NCI-H187 (cell line): Measurements from ENCODE around the gene AKAP6.

Source experiments
- DNase-seq, 2 experiments: peaks; one replicate each; lab custom pipeline; 2025; lab: John Stamatoyannopoulos, UW

Gene AKAP6

GRCh38 chr14:32408018-32408417, 78.9 kb downstream of the AKAP6 start:
- DNase-seq = no peak

GRCh38 chr14:32412103-32412502, 83.0 kb downstream of the AKAP6 start:
- no peak for DNase-seq

- DNase-seq = no peak
Observed at GRCh38 chr14:32412532-32412931, 83.4 kb downstream of the AKAP6 start.

GRCh38 chr14:32413967-32414640, 85.0 kb downstream of the AKAP6 start:
- no peak for DNase-seq

DNA sequence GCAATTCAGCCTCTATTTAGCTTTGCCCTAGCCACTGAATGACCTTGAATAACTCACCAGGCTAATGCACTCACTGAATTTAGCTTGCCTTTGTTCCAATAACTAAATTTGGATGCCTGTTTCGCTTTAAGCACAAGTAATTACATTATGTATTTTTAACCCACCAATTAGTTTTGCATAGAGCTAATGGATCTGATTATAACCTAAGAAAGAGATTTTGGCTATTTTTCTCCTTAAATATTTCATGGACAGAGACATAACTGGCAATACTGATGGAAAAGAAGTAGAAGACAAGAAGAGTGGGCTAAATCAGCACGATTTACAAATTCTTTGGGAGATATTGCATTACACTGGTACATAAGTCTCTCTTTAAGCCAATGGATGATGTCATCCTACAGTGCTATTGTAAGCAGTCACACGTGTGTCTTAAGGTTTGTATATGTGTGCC, 85.7 kb downstream of the AKAP6 start:
- no peak for DNase-seq

DNA sequence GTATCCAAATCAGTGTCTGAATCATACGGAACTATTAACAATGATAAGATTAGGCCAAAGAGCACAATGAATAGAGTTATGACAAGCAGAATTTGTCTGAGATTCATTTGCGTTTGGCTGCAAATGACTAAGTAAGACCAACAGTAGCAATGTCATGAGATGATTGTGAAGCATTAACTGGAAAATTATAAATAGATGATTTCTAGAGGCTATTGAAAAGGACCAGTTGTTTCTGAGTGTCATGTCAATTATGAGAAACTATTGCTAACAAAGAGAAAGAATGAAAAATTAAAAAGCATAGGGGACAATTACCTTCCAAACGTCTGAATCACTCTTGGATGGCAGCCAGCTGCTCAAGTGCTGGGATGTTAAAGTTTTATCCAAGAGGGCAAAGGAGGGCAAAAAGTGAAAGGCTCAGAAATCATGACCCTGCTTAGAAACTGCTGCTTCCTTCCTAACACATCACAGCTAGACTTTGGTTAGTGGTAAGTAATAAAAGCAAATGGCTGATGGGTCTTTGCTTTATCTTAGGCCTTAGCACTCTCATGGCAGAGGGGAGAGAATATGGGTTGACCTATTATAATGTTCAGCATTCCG, 89.0 kb downstream of the AKAP6 start:
- DNase-seq = no peak

- DNase-seq = no peak
Observed at GRCh38 chr14:32419429-32419828, 90.3 kb downstream of the AKAP6 start.

GRCh38 chr14:32421781-32422180, 92.7 kb downstream of the AKAP6 start:
- no peak for DNase-seq

DNA sequence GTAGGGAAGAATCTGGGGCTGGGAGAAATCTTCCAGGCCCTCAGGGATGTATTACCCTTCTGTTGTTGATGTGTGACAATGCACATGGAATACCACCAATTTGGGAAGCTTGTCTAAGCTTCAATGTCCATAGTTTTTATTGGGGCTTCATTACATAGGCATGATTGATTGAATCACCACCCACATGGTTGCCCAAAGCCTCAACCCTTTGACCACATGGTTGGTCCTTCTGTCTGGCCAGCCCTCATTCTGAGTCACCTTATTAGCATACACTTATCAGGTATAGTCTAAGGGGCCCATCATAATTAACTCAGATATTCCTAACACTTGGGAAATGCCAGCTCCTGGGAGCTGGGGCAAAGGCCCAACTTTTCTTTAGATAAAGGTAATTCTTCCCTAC, 93.3 kb downstream of the AKAP6 start:
- no peak for DNase-seq

GRCh38 chr14:32426028-32426427, 96.9 kb downstream of the AKAP6 start:
- DNase-seq = no peak

- DNase-seq = no peak
Observed at GRCh38 chr14:32426586-32427388, 97.7 kb downstream of the AKAP6 start.

GRCh38 chr14:32427726-32428528, 98.8 kb downstream of the AKAP6 start:
- DNase-seq = no peak

DNA sequence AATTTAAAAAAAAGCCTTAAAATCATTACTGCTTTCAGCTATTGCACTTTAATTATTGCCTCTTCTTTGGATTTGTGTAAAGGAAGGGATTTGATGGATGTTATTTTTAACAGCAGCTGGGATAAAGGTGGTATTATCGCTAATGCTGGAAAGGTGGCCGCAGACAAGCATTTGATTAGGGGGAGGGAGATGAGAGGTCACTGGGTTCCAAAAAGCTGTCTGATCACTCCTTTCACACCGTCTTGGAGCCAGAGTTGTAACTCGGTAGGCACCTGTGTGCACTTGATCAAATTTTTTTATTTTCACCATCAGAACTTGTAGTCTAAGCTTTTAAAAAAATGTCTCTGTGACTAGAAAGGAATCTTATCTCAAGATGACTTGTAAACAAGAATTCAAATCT, 99.8 kb downstream of the AKAP6 start:
- no peak for DNase-seq

DNA sequence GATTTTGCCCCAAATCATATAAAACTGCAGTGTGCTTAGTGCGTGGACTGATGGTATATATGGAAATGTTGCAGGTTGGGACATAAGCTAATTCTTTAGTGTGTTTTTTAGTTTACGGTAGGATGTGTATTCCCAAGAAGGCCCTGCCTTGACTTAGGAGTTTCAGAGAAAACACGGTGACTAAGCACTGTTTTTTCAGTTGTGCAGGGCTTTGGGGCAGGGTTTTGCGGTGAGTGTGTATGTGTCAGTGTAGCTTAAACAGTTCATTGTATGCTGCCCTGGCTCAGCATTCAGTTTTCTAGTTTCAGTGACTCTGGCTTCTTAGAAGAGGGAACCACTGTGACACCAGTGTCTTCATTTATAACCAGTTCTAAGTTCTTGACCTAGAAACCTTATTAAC, 101.2 kb downstream of the AKAP6 start:
- no peak for DNase-seq

GRCh38 chr14:32432813-32433538, 103.9 kb downstream of the AKAP6 start:
- DNase-seq = no peak

DNA sequence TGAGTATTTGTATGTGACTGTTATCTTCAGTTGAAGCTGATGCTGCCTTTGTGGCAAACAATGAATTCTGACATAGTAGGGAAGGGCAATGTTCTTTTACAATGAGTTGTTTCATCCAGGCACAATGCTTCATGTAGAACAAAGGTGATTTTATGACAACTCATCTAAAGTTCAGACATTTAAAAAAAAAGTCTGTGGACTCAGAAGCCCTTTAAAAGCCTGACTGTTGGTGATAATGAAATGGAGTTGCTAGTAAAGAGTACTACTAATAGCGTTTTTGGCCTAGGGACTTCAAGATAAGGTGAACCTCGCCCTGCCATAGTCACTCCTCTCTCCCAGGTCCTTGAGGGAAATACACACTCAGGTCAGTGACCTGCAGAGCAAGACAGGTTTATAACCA, 105.1 kb downstream of the AKAP6 start:
- DNase-seq = no peak

GRCh38 chr14:32434880-32435279, 105.8 kb downstream of the AKAP6 start:
- no peak for DNase-seq

- no peak for DNase-seq
Observed at GRCh38 chr14:32435411-32435810, 106.3 kb downstream of the AKAP6 start.

DNA sequence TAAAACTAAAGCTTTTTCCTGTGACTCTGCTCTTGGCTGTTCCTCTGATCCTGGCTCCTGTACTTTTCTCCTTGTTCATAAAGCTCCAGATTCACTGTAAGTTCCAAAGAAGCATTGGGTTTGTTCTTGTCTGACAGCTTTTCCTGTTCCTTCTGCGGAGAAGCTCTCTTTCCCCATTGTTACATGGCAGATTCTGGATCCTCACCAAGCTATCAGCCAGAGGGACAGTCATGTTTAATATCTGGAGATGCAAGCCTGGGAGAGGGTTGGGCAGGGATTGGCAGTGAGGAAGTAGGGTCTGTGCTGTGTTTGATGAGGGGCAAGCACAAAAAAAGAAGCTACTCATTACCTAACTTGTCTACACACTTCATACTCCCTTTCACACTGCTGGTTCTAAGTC, 107.9 kb downstream of the AKAP6 start:
- DNase-seq = no peak

GRCh38 chr14:32438517-32438916, 109.4 kb downstream of the AKAP6 start:
- DNase-seq = no peak

DNA sequence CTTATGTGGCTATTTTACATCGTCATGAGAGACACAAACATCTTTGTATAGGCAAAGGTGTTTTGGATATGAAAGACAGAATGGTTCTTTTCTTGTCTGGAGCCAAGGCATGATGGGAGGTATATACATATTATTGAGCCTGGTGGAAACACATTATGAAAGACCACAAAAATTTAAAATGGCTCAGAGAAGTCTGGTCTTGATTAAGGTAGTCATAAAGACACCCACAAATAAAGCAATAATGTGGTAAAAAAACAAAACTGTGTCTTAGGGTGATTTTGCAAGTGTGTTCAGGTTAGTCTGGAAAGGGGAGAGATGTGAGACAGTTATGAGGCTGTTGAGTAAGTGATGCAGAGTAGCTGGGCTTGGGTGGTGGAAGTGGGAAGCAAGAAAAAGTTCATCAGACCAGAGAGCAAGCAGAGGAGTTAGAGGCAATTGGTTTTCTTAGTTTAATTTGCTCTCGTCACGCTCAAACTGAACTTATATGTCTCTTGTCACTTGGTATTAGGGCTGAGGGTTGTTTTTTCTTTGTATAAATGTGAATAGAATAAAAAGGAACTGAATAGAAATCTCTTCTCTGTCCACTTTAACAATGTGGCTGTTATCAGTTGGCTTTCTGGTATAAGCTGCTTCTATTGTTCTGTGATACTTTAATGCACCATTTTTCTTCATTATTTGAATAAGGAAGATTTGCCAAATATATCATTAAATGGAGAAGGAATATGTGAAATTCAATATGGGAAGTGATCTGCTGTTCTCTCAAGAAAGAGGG, 115.0 kb downstream of the AKAP6 start:
- no peak for DNase-seq
